Hepatocyte (in vitro differentiated cells): ENCODE data around the gene HASPIN. TPM values are rescaled to one million over a fixed set of nuclear protein-coding genes. Genes with fewer than 3 reads are reported as not detected.
"Not testable (repeated sequence)": the region's sequence is repeated elsewhere in the genome, so short reads cannot be mapped to it uniquely, and the experiment has no call there.

Source experiments
- DNase-seq: peaks from one replicate; pipeline ENCODE4 v3.0.0-alpha.2; 2016; ENCODE audit warnings: low spot score
- H2AFZ ChIP-seq: fragments of 200-600 bp; sonication (generic); 2 replicates; pipeline ENCODE4 v1.6.0; 2016; ENCODE audit warnings: antibody characterized with exemption, mild to moderate bottlenecking
- H3K27ac ChIP-seq: fragments of 200-600 bp; sonication (generic); 2 replicates; pipeline ENCODE4 v1.5.1; 2016; ENCODE audit warnings: mild to moderate bottlenecking
- H3K27me3 ChIP-seq: fragments of 200-600 bp; sonication (generic); 2 replicates; pipeline ENCODE4 v1.6.1; 2016
- H3K36me3 ChIP-seq: fragments of 200-600 bp; sonication (generic); replicated peaks from 2 replicates; pipeline ENCODE4 v1.5.1; 2016; ENCODE audit warnings: low read depth; ENCODE audit not compliant: insufficient read depth
- H3K4me1 ChIP-seq: fragments of 200-600 bp; sonication (generic); 2 replicates; pipeline ENCODE4 v1.5.1; 2016; ENCODE audit warnings: mild to moderate bottlenecking, moderate library complexity; ENCODE audit not compliant: insufficient read depth
- H3K4me2 ChIP-seq: fragments of 200-600 bp; sonication (generic); 2 replicates; pipeline ENCODE4 v1.6.0; 2016
- H3K4me3 ChIP-seq: fragments of 200-600 bp; sonication (generic); 2 replicates; pipeline ENCODE4 v1.5.1; 2016; ENCODE audit warnings: mild to moderate bottlenecking
- H3K79me2 ChIP-seq: fragments of 200-600 bp; sonication (generic); 2 replicates; pipeline ENCODE4 v1.6.0; 2017; ENCODE audit warnings: mild to moderate bottlenecking
- H3K9me2 ChIP-seq: fragments of 200-600 bp; sonication (generic); replicated peaks from 2 replicates; pipeline ENCODE4 v1.6.0; 2017; ENCODE audit warnings: mild to moderate bottlenecking; ENCODE audit not compliant: insufficient read depth
- H3K9me3 ChIP-seq: fragments of 200-600 bp; sonication (generic); 2 replicates; pipeline ENCODE4 v1.5.1; 2016; ENCODE audit warnings: low read depth, mild to moderate bottlenecking
- H4K20me1 ChIP-seq: fragments of 200-600 bp; sonication (generic); 2 replicates; pipeline ENCODE4 v1.6.0; 2016; ENCODE audit warnings: mild to moderate bottlenecking; ENCODE audit not compliant: insufficient read depth, poor library complexity, severe bottlenecking
- CTCF ChIP-seq: fragments of 200-600 bp; sonication (generic); IDR thresholded peaks from 2 replicates; pipeline ENCODE4 v1.5.1; 2016; ENCODE audit warnings: antibody characterized with exemption, mild to moderate bottlenecking; ENCODE audit not compliant: poor library complexity
- EZH2 ChIP-seq: fragments of 200-600 bp; sonication (generic); IDR thresholded peaks from 2 replicates; pipeline ENCODE4 v1.6.1; 2016; ENCODE audit warnings: antibody characterized with exemption, mild to moderate bottlenecking, borderline replicate concordance
- EZH2phosphoT487 ChIP-seq: fragments of 200-600 bp; sonication (generic); IDR thresholded peaks from one replicate; pipeline ENCODE4 v1.6.1; 2018; ENCODE audit warnings: antibody characterized with exemption, mild to moderate bottlenecking, low read depth, moderate library complexity; ENCODE audit not compliant: unreplicated experiment, severe bottlenecking
- WGBS: methylation state at CpG from one replicate; pipeline ENCODE4 v1.1.6; 2016; ENCODE audit warnings: low lambda C conversion rate; ENCODE audit errors: missing lambda C conversion rate; 5-methylcytosine and 5-hydroxymethylcytosine counted together
- polyA plus RNA-seq: library from polyadenylated mRNA; unstranded; fragments of >200 nt; fragmentation: Nextera tagmentation; extraction: Ambion mirVana; gene quantifications from 2 replicates; pipeline ENCODE4 v1.2.1, GENCODE V29; 2016
- total RNA-seq: library from RNA; depleted of rRNA; stranded (reverse); fragments of >200 nt; gene quantifications from 2 replicates; pipeline ENCODE4 v1.2.3, GENCODE V29; 2014

The HASPIN gene
- total and polyA plus RNA-seq, 2 experiments from 2014 or later: 1.1 to 1.5 TPM

GRCh38 chr17:3727041-3727440 is 3.3 kb downstream of the HASPIN start:
- Histone ChIP-seq H3K4me2 (no peak overlapping the region), H3K27ac (no peak overlapping the region), H4K20me1 (no peaks in the 10 kb centered on the region), H3K4me3 (no peak overlapping the region), H3K9me3 (no peaks in the 10 kb centered on the region), H3K27me3 (no peaks in the 10 kb centered on the region), H3K36me3 (no peaks in the 10 kb centered on the region), H2AFZ (no peak overlapping the region), H3K9me2 (no peaks in the 10 kb centered on the region), H3K4me1 (peaks cover 5% of the 10 kb centered on the region), H3K79me2 (peaks cover 25% of the 10 kb centered on the region)
- TF ChIP-seq EZH2phosphoT487 (no peak), CTCF (no peak), EZH2 (no peak)
- no peak for DNase-seq
- WGBS: 82% methylated on average over 2 of the region's 2 CpGs

- H3K4me3 ChIP-seq, H3K9me2 ChIP-seq, H3K4me1 ChIP-seq, H3K9me3 ChIP-seq, H3K27me3 ChIP-seq, H4K20me1 ChIP-seq, H2AFZ ChIP-seq, H3K36me3 ChIP-seq, DNase-seq, H3K27ac ChIP-seq, H3K4me2 ChIP-seq: not testable (repeated sequence)
- H3K79me2 ChIP-seq: peaks cover 15% of the 10 kb centered on the region
- 98% methylated on average over 3 of the region's 3 CpGs for WGBS
Measured at GRCh38 chr17:3728099-3728498, 4.4 kb downstream of the HASPIN start.

GRCh38 chr17:3729881-3730280 is 6.2 kb downstream of the HASPIN start:
- no peaks in the 10 kb centered on the region for H3K9me2 ChIP-seq
- H3K4me1 ChIP-seq: no peaks in the 10 kb centered on the region
- H2AFZ ChIP-seq: no peak overlapping the region
- no peaks in the 10 kb centered on the region for H3K9me3 ChIP-seq
- no peak overlapping the region for H3K4me2 ChIP-seq
- no peaks in the 10 kb centered on the region for H3K27me3 ChIP-seq
- no peak overlapping the region for H3K4me3 ChIP-seq
- H3K79me2 ChIP-seq: peaks cover 5% of the 10 kb centered on the region
- no peak for DNase-seq
- H3K27ac ChIP-seq: no peak overlapping the region
- H3K36me3 ChIP-seq: no peaks in the 10 kb centered on the region
- 81% methylated on average over 6 of the region's 6 CpGs for WGBS
- TF ChIP-seq EZH2phosphoT487: no peak
- TF ChIP-seq EZH2: no peak
- no peak for TF ChIP-seq CTCF
- no peaks in the 10 kb centered on the region for H4K20me1 ChIP-seq

- H3K4me3 ChIP-seq: no peak overlapping the region
- H2AFZ ChIP-seq: no peak overlapping the region
- no peaks in the 10 kb centered on the region for H3K9me2 ChIP-seq
- TF ChIP-seq EZH2phosphoT487 (no peak), CTCF (no peak), EZH2 (no peak)
- H3K27me3 ChIP-seq: no peaks in the 10 kb centered on the region
- no peaks in the 10 kb centered on the region for H3K36me3 ChIP-seq
- no peaks in the 10 kb centered on the region for H3K79me2 ChIP-seq
- DNase-seq: no peak
- WGBS: 46% methylated on average over 8 of the region's 9 CpGs
- no peaks in the 10 kb centered on the region for H4K20me1 ChIP-seq
- no peaks in the 10 kb centered on the region for H3K4me1 ChIP-seq
- no peak overlapping the region for H3K27ac ChIP-seq
- H3K9me3 ChIP-seq: no peaks in the 10 kb centered on the region
- no peak overlapping the region for H3K4me2 ChIP-seq
Measured at GRCh38 chr17:3730881-3731429, 7.3 kb downstream of the HASPIN start.
